ENCODE results near the gene RAE1. TPM values are rescaled to one million over a fixed set of nuclear protein-coding genes. Genes with fewer than 3 reads are reported as not detected.

The RAE1 gene
- total RNA-seq, 1 donor from 2014 or later, result 21.1 TPM

GRCh38 chr20:57409672-57410397 lies 58.8 kb downstream of the RAE1 start:
- no peak overlapping the region for H3K27ac ChIP-seq
- no peaks in the 10 kb centered on the region for H3K4me1 ChIP-seq
- no peaks in the 10 kb centered on the region for H3K9me3 ChIP-seq
- H3K27me3 ChIP-seq, result no peaks in the 10 kb centered on the region
- H3K36me3 ChIP-seq, result peaks cover 0 to 25% of the 10 kb centered on the region in 2 donors
- intact Hi-C loops (cut with DNase I), result no loop called here
- no peak for DNase-seq (ENCODE audit: extremely low spot score in 2 of 2)
- TF ChIP-seq, protein P1, sequence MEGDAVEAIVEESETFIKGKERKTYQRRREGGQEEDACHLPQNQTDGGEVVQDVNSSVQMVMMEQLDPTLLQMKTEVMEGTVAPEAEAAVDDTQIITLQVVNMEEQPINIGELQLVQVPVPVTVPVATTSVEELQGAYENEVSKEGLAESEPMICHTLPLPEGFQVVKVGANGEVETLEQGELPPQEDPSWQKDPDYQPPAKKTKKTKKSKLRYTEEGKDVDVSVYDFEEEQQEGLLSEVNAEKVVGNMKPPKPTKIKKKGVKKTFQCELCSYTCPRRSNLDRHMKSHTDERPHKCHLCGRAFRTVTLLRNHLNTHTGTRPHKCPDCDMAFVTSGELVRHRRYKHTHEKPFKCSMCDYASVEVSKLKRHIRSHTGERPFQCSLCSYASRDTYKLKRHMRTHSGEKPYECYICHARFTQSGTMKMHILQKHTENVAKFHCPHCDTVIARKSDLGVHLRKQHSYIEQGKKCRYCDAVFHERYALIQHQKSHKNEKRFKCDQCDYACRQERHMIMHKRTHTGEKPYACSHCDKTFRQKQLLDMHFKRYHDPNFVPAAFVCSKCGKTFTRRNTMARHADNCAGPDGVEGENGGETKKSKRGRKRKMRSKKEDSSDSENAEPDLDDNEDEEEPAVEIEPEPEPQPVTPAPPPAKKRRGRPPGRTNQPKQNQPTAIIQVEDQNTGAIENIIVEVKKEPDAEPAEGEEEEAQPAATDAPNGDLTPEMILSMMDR (IDR thresholded peaks at IDR 0.05), result no peak
- TF ChIP-seq POLR2AphosphoS5 (IDR thresholded peaks at IDR 0.05; ENCODE audit: insufficient read depth in 1 of 2, low read depth in 1 of 2) (no peak), POLR2A (IDR thresholded peaks at IDR 0.05) (no peak)
- no peak overlapping the region for H3K4me3 ChIP-seq

- Histone ChIP-seq H3K4me1 (no peaks in the 10 kb centered on the region), H3K4me3 (no peak overlapping the region), H3K9me3 (no peaks in the 10 kb centered on the region), H3K27me3 (no peaks in the 10 kb centered on the region), H3K27ac (no peak overlapping the region), H3K36me3 (peaks cover 0 to 25% of the 10 kb centered on the region in 2 donors)
- intact Hi-C loops (cut with DNase I), result no loop called here
- TF ChIP-seq, protein P1 (IDR thresholded peaks at IDR 0.05), result no peak
- TF ChIP-seq POLR2AphosphoS5 (IDR thresholded peaks at IDR 0.05; ENCODE audit: insufficient read depth in 1 of 2, low read depth in 1 of 2) (no peak), POLR2A (IDR thresholded peaks at IDR 0.05) (no peak)
- DNase-seq (ENCODE audit: extremely low spot score in 2 of 2), result no peak
These were observed 59.4 kb downstream of the RAE1 start for GRCh38 chr20:57410398-57410920.

- Histone ChIP-seq H3K27me3 (no peaks in the 10 kb centered on the region), H3K27ac (no peak overlapping the region), H3K4me3 (no peak overlapping the region), H3K4me1 (no peaks in the 10 kb centered on the region), H3K36me3 (peaks cover 0 to 20% of the 10 kb centered on the region in 2 donors), H3K9me3 (no peaks in the 10 kb centered on the region)
- no peak for DNase-seq (ENCODE audit: extremely low spot score in 2 of 2)
- intact Hi-C loops (cut with DNase I), result no loop called here
- TF ChIP-seq POLR2AphosphoS5 (IDR thresholded peaks at IDR 0.05; ENCODE audit: insufficient read depth in 1 of 2, low read depth in 1 of 2) (no peak), POLR2A (IDR thresholded peaks at IDR 0.05) (no peak)
- TF ChIP-seq, protein P1 (IDR thresholded peaks at IDR 0.05), result no peak
These were observed 59.9 kb downstream of the RAE1 start for GRCh38 chr20:57410924-57411323.

GRCh38 chr20:57411406-57412283 lies 60.6 kb downstream of the RAE1 start:
- TF ChIP-seq, protein P1 (IDR thresholded peaks at IDR 0.05), result no peak
- TF ChIP-seq POLR2AphosphoS5 (IDR thresholded peaks at IDR 0.05; ENCODE audit: insufficient read depth in 1 of 2, low read depth in 1 of 2) (no peak), POLR2A (IDR thresholded peaks at IDR 0.05) (no peak)
- Histone ChIP-seq H3K27ac (no peak overlapping the region), H3K9me3 (no peaks in the 10 kb centered on the region), H3K36me3 (peaks cover 0 to 15% of the 10 kb centered on the region in 2 donors), H3K27me3 (no peaks in the 10 kb centered on the region), H3K4me3 (no peak overlapping the region), H3K4me1 (no peaks in the 10 kb centered on the region)
- no peak for DNase-seq (ENCODE audit: extremely low spot score in 2 of 2)
- intact Hi-C loops (cut with DNase I), result no loop called here

Measured in vagina (tissue), 2 donors.